G401.6 (cell line): ENCODE results near the gene GOLIM4.
"Not testable (repeated sequence)": the region's sequence is repeated elsewhere in the genome, so short reads cannot be mapped to it uniquely, and the experiment has no call there.

Experiments
- FAIRE-seq: peaks from 2 replicates; lab custom pipeline; 2012; peaks lifted over from hg19 to GRCh38; lab: Jason Lieb, UNC

GOLIM4 gene

GRCh38 chr3:168048414-168049330, 47.1 kb downstream of the GOLIM4 start:
- no peak for FAIRE-seq

- no peak for FAIRE-seq
Measured at GRCh38 chr3:168047936-168048335, 47.8 kb downstream of the GOLIM4 start.

- peak; percentile 98 for FAIRE-seq
Measured at GRCh38 chr3:168047190-168047795, 48.4 kb downstream of the GOLIM4 start.

GRCh38 chr3:168044049-168044448, 51.7 kb downstream of the GOLIM4 start:
- FAIRE-seq: no peak

DNA sequence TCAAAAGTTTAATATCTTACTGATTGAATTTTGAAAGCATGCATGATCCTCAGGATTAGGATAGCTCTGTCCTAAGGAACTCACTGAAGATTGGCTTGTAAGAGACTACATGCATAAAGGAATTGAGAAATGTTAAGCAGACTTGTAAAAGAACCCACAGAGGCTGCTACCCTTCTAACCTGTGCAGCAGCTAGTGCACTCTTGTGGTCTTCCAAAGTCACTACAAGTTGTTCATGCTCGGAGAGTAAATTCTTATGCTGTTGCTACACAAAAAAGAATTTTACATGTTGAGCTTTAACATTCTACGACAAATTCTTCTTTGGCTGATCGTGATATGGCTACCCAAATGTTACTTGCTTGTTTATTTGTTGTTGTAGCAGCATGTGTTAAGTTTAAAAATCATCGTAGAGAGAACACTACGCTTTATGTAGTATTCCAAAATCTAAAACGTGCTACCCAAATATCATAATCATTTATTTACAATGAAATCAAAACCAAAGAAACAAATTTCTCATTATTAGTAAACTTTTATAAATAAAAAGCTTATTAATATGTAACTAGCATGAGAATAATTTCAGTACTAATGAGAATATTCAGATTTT, 55.0 kb downstream of the GOLIM4 start:
- FAIRE-seq: peak; percentile 90

DNA sequence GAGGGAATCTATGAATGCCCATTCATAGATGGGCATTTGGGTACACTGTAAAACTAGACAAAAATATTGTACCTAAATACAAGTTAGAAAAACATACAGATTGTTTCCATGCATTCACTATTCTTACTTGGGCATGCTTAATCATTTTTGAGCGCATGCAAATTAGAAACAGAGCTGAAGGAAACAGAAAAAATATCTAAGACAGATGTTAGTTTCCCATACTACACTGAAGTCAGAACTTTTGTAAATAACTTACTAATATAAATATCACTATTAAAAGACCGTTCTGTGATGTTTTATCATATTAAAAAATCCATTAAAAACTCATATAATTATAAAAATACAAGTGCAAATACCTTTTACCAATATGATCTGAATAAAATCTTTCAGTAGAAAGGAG, 58.7 kb downstream of the GOLIM4 start:
- no peak for FAIRE-seq

- FAIRE-seq: no peak
Measured at GRCh38 chr3:168036619-168037018, 59.1 kb downstream of the GOLIM4 start.

GRCh38 chr3:168034152-168034928, 61.4 kb downstream of the GOLIM4 start:
- no peak for FAIRE-seq

GRCh38 chr3:168030577-168030976, 65.1 kb downstream of the GOLIM4 start:
- no peak for FAIRE-seq

DNA sequence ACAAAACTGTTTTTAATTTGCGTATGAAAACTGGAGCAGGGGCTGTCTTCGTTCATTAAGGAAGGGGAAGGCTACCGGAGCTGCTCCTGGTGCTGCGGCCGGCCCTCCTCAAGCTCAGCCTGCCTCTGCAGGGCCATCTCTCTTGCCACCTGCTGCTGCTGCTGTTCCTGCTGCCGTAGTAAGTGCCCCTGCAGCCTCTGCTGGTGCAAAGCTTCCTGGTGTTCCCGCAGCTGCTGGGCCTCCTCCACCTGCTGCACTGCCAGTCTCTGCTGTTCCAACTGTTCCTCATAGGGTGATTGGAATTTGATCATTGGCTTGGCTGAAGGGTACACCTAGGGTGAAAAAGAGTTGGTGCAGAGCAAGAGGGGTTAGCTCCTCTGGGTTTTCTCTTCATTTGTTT, 66.0 kb downstream of the GOLIM4 start:
- no peak for FAIRE-seq

- FAIRE-seq: no peak
Measured at GRCh38 chr3:168028086-168028485, 67.6 kb downstream of the GOLIM4 start.

DNA sequence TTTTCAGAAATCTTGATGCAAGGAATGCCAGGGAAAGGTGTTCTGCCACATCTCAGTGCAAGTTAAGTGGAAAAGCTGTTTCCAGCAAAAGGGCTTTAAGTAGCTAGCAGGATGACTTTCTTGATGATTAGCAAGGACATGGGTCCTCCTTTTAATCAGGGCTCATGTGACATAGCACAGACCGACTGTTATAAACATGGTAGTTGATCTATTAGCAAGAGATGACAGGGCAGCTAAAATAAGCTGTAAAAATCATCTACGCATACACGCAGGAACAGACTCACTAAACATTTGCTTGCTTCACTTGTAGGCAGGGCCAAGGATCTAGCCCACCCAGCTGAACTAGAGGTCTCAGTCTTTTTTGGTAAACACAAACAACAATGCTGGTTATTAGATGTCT, 69.0 kb downstream of the GOLIM4 start:
- no peak for FAIRE-seq

GRCh38 chr3:168025076-168025475, 70.6 kb downstream of the GOLIM4 start:
- FAIRE-seq: no peak

DNA sequence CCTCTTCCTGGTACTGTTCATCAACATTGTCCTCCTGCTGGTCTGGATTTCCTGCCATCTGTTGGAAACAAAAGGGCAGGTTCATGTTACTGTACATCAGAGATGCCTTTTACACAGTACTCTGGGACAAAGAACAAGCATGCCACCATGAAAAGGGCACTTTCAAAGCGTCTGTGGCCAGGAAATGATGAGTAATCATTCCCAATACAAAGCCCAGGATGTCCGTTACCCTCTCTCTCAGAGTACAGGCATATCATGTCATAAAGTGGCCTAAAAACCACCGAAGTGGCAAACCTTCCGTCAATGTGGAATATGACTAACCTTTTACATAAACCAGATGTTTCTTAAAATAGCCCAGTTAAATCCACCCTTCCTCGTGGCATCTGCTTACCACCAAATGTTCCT, 71.2 kb downstream of the GOLIM4 start:
- no peak for FAIRE-seq

DNA sequence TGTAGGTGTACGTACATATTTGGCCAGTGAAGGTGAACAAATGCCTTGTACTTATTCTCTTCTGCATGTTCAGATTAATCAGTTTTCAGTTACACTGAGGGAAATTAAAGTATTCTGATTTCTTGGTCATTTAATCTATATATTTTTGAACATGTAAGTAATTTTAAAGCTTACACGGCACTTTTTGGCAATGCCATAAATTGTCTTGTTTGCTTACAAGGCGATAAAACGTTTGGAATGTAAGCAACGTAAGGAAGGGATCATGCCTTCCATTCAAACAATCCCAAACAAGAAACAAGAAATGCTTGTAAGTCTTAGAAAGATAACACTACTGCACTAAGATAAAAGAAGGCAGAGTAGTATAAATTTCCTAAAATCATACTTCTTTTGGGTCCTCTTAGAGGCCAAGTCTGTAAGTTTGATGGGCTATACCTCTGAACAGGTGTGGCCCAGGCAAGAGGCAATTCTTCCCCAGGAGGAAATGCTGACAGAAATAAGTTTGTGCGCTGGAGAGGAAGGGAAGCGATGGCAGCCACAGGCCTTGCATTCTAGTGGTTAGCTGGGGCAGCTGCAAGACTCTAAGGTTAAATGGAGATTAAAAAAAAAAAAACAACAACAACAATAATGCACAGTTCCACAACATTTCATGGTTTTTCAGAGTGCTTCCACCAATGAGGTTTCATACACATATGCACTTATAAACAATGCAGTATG, 73.8 kb downstream of the GOLIM4 start:
- no peak for FAIRE-seq

- not testable (repeated sequence) for FAIRE-seq
Measured at GRCh38 chr3:168011280-168011679, 84.4 kb downstream of the GOLIM4 start.

DNA sequence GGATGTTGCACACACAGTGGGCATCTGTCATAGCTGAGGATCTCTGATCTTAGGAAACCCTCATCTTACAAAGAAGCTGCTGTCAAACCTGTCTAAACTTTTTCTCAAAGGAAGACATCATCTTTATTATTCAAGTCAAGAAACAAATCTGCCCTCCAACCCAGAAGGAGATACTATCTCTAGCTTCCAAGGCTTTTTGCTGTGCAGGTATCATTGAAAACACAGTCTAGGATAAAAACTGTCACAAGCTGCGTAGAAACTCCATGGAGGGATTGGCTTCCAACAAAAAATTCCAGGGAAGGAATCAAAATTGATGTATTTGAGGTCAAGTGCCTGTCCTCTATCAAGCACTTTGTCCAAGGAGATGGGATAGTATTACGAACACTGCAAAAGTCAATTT, 89.1 kb downstream of the GOLIM4 start:
- no peak for FAIRE-seq

DNA sequence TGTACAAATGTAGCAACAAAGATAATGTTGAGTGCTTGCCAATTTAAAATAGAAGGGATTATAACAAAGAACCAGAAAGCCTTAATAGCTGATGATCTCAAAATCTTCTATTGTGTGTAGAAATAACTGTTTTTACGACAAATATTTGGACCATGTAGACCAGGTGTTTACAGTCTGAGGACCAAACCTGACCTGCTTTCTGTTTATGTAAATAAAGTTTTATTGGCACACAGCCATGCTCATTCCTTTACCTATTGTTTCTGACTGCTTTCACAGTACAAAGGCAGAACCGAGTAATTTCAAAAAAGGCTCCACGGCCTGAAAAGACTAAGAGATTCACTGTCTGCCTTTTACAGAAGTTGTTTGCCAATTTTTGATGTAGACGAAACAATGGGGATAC, 91.8 kb downstream of the GOLIM4 start:
- no peak for FAIRE-seq

GRCh38 chr3:168002786-168003368, 92.8 kb downstream of the GOLIM4 start:
- no peak for FAIRE-seq

DNA sequence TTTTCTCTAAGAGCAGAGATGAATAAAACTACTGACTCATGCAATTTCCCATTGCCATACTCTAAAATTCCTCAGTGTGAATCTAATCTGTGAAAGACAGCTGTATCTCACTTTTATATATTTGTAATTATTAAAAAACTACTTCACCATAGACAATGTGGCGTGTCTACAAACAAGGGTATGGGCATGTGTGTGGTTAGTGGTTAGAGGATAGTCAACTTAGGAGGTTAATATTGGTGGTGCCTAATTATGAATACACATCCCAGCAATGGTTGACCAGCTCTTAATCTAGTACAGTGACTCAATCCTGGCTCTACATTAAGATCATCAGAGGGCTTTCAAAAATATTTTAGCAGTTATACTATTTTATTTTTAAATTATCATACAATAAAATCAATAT, 94.5 kb downstream of the GOLIM4 start:
- FAIRE-seq: no peak

- FAIRE-seq: no peak
Measured at GRCh38 chr3:167998253-167998652, 97.5 kb downstream of the GOLIM4 start.

GRCh38 chr3:167996514-167996913, 99.2 kb downstream of the GOLIM4 start:
- no peak for FAIRE-seq
